Left colon (tissue), 2 donors: ENCODE measurements around the gene TNFAIP2. TPM values are rescaled to one million over a fixed set of nuclear protein-coding genes. Genes with fewer than 3 reads are reported as not detected.

ENCODE experiments used
- ATAC-seq: fragments of 200-7000 bp; cut with Tn5 transposase; one replicate; pipeline ENCODE4 v1.9.1; 2020; ENCODE audit warnings: mild to moderate bottlenecking, moderate library complexity
- DNase-seq, 2 donors: peaks; one replicate each; pipeline ENCODE4 v3.0.0-alpha.2; 2020
- intact Hi-C, 2 donors: fragments of 100-400 bp; cut with DNase I in 1 of 2; cut with micrococcal nuclease in 1 of 2; formaldehyde crosslinking; loops; one replicate each; pipeline versions ENCODE4 v1.11.2 to v1.14.0; 2022; cut with DNase I, micrococcal nuclease
- long read RNA-seq: library from polyadenylated mRNA; unstranded; transcript quantifications from one replicate; pipeline ENCODE4 v2.0.0, GENCODE V29; 2021
- total RNA-seq, 2 donors: library from RNA; stranded (reverse); fragmentation: NEBNext Ultra II Directional; extraction: Animal tissue kit (Norgen Biotek cat#: 25700); gene quantifications; one replicate each; pipeline ENCODE4 v1.2.1, GENCODE V29; 2021
- donor health status: DM: no; HTN: no; CAD: no.
- donor health status: DM: yes; HTN: yes; CAD: no.

The TNFAIP2 gene
- total RNA-seq = 10 to 100 TPM; 14.9 to 40.8 TPM
- long read RNA-seq, partial matches to known transcripts = 2 of 6 reads
- long read RNA-seq, other reads (novel, unspliced or antisense) = 4 of 6 reads

GRCh38 chr14:103122947-103123633, at the start of gene TNFAIP2:
TSS of gene TNFAIP2 (plus strand) at chr14:103123461. CDS start at chr14:103126458, 2,997 bp downstream.
- ATAC-seq (peak; percentile 18), DNase-seq (no peak)
- intact Hi-C loops = no loop called here

GRCh38 chr14:103073876-103074728, 49.2 kb upstream of the TNFAIP2 start:
- ATAC-seq = no peak
- peak; percentile 12 to 28 for DNase-seq
- intact Hi-C loops = no loop called here

- DNase-seq = peak; percentile 78 to 85
- ATAC-seq = peak; percentile 44
- intact Hi-C loops = loop anchor here in 1 of 2 donors (5.0 kb wide), 1 partner anchor 217 kb away; no protein-coding TSS in a partner anchor
These were observed 48.4 kb upstream of the TNFAIP2 start for GRCh38 chr14:103074729-103075367.

- ATAC-seq = peak; percentile 59
- peak in 1 of 2 donors; percentile 87 for DNase-seq
- intact Hi-C loops = loop anchor here in 1 of 2 donors (5.0 kb wide), 1 partner anchor 214 kb away; no protein-coding TSS in a partner anchor
These were observed 44.9 kb upstream of the TNFAIP2 start for GRCh38 chr14:103078420-103078749.

GRCh38 chr14:103078860-103079587, 44.2 kb upstream of the TNFAIP2 start:
- no peak for ATAC-seq
- DNase-seq = no peak
- intact Hi-C loops = loop anchor here in 1 of 2 donors (5.0 kb wide), 1 partner anchor 213 kb away; no protein-coding TSS in a partner anchor

GRCh38 chr14:103081951-103082350, 41.3 kb upstream of the TNFAIP2 start:
- no peak for DNase-seq
- intact Hi-C loops = no loop called here
- no peak for ATAC-seq

- ATAC-seq (peak; percentile 27), DNase-seq (no peak)
- intact Hi-C loops = no loop called here
These were observed 39.0 kb upstream of the TNFAIP2 start, which contains the start of gene LBHD2 for GRCh38 chr14:103084021-103084919. TSS of gene LBHD2 (plus strand) at chr14:103084210. CDS start at chr14:103086013, 1,803 bp downstream.

- ATAC-seq (peak; percentile 9), DNase-seq (no peak)
- intact Hi-C loops = no loop called here
These were observed 37.9 kb upstream of the TNFAIP2 start for GRCh38 chr14:103085106-103086091.

GRCh38 chr14:103086771-103087342, 36.4 kb upstream of the TNFAIP2 start:
- intact Hi-C loops = no loop called here
- no peak for DNase-seq
- ATAC-seq = no peak

GRCh38 chr14:103087343-103087835, 35.9 kb upstream of the TNFAIP2 start:
- ATAC-seq (no peak), DNase-seq (no peak)
- intact Hi-C loops = no loop called here

- DNase-seq = no peak
- ATAC-seq = no peak
- intact Hi-C loops = no loop called here
These were observed 34.3 kb upstream of the TNFAIP2 start for GRCh38 chr14:103088921-103089320.

GRCh38 chr14:103089386-103090335, 33.6 kb upstream of the TNFAIP2 start:
- DNase-seq (no peak), ATAC-seq (no peak)
- intact Hi-C loops = no loop called here

- intact Hi-C loops = no loop called here
- ATAC-seq (no peak), DNase-seq (no peak)
These were observed 32.7 kb upstream of the TNFAIP2 start for GRCh38 chr14:103090481-103091020.

- DNase-seq (peak in 1 of 2 donors; percentile 81), ATAC-seq (peak; percentile 55)
- intact Hi-C loops = no loop called here
These were observed 32.0 kb upstream of the TNFAIP2 start for GRCh38 chr14:103091041-103091882.
